B cell (primary cell): ENCODE measurements around the gene PELI2.

ENCODE experiments used
- EZH2 ChIP-seq: IDR thresholded peaks from 2 replicates; pipeline ENCODE4 v1.6.1; 2012; ENCODE audit warnings: borderline replicate concordance, low read depth, mild to moderate bottlenecking, moderate library complexity, low read length; ENCODE audit not compliant: insufficient read depth, poor library complexity, severe bottlenecking
- TF ChIP-seq, protein P1 (sequence below): fragments of 200-600 bp; IDR thresholded peaks from one replicate; pipeline ENCODE4 v1.8.0; 2022; ENCODE audit warnings: antibody characterized with exemption, mild to moderate bottlenecking

DNA sequence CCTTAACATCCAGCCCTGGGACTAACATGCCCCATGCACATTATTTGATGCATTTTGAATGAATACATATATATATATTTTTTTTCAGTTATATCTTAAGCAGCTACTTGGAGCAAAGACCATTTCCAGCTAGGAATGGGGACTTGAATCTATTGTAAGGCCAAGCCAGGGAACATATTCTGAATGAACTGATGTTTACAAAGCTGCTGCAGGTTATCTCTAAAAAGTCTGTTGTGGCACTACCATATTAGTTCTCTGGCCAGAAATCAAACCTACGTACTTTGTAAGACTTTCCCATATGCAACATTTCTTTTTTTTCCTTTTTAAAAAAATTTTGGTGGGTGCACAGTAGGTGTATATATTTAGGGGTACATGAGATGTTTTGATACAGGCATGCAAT lies 43.4 kb downstream of the PELI2 start:
- TF ChIP-seq, protein P1, sequence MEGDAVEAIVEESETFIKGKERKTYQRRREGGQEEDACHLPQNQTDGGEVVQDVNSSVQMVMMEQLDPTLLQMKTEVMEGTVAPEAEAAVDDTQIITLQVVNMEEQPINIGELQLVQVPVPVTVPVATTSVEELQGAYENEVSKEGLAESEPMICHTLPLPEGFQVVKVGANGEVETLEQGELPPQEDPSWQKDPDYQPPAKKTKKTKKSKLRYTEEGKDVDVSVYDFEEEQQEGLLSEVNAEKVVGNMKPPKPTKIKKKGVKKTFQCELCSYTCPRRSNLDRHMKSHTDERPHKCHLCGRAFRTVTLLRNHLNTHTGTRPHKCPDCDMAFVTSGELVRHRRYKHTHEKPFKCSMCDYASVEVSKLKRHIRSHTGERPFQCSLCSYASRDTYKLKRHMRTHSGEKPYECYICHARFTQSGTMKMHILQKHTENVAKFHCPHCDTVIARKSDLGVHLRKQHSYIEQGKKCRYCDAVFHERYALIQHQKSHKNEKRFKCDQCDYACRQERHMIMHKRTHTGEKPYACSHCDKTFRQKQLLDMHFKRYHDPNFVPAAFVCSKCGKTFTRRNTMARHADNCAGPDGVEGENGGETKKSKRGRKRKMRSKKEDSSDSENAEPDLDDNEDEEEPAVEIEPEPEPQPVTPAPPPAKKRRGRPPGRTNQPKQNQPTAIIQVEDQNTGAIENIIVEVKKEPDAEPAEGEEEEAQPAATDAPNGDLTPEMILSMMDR = no peak
- no peak for TF ChIP-seq EZH2
